Adrenal gland (tissue), 5 donors: ENCODE data around the gene SPTAN1.

Experiments
- POLR2A ChIP-seq, 2 donors: fragments of 450-650 bp; IDR thresholded peaks; one replicate each; pipeline ENCODE4 v1.6.1; 2017; ENCODE audit warnings: antibody characterized with exemption in 2 of 2, mild to moderate bottlenecking in 2 of 2, moderate library complexity in 1 of 2
- TF ChIP-seq, protein P1 (sequence below), 6 experiments: fragments of 450-650 bp in 4 of 6; fragments of 200-600 bp in 2 of 6; sonication (generic) in 1 of 6; IDR thresholded peaks; 1 replicate in 5 of 6; 2 replicates in 1 of 6; pipeline versions ENCODE4 v1.5.1 to v1.8.0; 2016 to 2021; ENCODE audit warnings: antibody characterized with exemption in 6 of 6, mild to moderate bottlenecking in 2 of 6, moderate library complexity in 1 of 6
- donor health status: DM: no; HTN: no; CAD: no.

DNA sequence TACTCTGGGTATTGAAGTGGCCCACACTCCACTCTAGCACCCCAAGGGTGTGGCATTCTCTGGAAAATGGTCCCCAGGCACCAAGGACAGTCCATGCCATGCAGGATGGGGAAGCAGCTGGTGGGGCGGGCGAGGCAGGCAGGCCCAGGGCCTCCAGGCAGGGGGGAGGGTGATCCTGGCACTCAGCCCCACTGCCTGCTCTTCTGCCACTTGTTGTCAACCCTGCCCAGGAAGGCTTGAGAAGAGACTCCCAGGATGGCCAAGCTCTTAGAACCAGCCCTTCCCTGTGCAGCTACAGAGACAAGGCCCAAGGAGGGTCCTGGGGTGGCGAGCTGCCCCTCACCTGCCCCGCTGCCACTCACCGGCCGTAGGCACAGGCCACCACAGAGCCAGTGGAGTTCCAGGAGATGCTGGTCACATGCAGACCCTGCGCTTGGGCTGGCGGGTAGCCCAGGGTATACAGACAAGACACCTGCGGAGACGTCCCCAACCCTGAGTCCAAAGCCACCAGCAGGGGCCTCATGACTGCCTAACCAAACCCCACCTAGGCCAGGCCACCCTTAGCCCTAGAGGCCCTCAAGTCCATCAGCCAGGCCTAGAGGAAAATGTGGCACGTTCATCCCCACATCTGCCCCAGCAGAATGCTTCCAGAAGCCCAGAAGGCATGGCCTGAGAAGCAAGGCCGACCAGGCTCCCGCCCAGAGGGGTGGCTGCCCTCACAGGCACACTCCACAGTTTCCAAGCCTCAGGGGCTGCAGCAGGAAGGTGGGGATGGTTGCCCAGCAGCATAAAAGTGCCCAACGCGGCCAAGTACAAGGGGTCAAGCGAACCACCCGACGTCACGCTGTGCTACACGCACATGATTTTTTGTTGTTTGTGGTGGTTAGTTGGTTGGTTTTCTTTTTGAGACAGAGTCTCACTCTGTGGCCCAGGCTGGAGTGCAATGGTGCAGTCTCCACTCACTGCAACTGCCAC lies 84.5 kb downstream of the SPTAN1 start:
- TF ChIP-seq, protein P1, sequence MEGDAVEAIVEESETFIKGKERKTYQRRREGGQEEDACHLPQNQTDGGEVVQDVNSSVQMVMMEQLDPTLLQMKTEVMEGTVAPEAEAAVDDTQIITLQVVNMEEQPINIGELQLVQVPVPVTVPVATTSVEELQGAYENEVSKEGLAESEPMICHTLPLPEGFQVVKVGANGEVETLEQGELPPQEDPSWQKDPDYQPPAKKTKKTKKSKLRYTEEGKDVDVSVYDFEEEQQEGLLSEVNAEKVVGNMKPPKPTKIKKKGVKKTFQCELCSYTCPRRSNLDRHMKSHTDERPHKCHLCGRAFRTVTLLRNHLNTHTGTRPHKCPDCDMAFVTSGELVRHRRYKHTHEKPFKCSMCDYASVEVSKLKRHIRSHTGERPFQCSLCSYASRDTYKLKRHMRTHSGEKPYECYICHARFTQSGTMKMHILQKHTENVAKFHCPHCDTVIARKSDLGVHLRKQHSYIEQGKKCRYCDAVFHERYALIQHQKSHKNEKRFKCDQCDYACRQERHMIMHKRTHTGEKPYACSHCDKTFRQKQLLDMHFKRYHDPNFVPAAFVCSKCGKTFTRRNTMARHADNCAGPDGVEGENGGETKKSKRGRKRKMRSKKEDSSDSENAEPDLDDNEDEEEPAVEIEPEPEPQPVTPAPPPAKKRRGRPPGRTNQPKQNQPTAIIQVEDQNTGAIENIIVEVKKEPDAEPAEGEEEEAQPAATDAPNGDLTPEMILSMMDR (IDR thresholded peaks at IDR 0.05) = no peak
- TF ChIP-seq POLR2A (IDR thresholded peaks at IDR 0.05) = no peak
